Prostate gland (tissue), 2 donors: Measurements from ENCODE around the gene CDH13.

Experiments used
- POLR2A ChIP-seq: fragments of 450-650 bp; IDR thresholded peaks from one replicate; pipeline ENCODE4 v1.6.1; 2016; ENCODE audit warnings: antibody characterized with exemption, mild to moderate bottlenecking
- POLR2AphosphoS5 ChIP-seq: sonication (generic); formaldehyde crosslinking; IDR thresholded peaks from one replicate; pipeline ENCODE4 v1.6.1; 2017; ENCODE audit warnings: antibody characterized with exemption
- TF ChIP-seq, protein P1 (sequence below), 4 experiments: fragments of 200-600 bp in 2 of 4; fragments of 450-650 bp in 2 of 4; sonication (generic) in 2 of 4; IDR thresholded peaks; 1 replicate in 3 of 4; 2 replicates in 1 of 4; pipeline ENCODE4 v1.5.1; 2016 to 2019; ENCODE audit warnings: antibody characterized with exemption in 4 of 4, mild to moderate bottlenecking in 2 of 4, moderate library complexity in 2 of 4

DNA sequence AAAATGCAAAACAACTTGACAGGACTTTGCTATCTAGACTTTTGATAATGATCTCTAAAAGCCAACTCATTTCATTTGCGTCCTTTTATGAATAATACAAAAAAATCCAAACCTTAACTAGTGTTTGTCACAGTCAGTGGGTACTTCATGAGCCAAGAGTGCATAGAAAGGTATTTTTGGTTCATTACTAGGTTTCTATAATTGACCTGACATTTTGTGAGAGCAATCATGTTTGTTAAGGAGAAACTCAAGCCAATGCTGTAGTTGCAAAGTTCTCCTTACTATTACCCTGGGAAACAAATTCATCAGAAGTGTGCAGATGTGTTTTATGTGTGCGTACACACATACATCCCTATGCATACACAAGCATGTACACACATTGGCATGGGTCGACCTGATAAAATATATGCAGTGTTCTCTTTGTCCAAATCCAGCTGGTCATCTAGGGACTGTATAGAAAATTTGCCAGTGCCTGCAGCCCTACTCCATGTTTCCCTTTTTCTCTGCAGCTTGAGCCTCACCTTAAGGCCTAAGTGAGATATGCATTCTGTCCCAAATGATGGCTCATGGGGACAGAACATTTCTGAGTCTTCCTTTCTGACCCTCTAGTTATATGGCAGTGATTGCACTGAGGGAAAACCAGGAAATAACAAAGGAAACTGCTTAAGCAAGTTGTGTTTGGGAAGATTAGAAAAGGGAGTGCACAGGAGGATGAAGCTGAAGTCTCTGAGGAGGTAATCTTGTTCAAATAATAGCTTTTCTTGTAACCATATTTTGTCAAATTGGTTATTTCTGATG lies 128.1 kb downstream of the CDH13 start:
- TF ChIP-seq, protein P1, sequence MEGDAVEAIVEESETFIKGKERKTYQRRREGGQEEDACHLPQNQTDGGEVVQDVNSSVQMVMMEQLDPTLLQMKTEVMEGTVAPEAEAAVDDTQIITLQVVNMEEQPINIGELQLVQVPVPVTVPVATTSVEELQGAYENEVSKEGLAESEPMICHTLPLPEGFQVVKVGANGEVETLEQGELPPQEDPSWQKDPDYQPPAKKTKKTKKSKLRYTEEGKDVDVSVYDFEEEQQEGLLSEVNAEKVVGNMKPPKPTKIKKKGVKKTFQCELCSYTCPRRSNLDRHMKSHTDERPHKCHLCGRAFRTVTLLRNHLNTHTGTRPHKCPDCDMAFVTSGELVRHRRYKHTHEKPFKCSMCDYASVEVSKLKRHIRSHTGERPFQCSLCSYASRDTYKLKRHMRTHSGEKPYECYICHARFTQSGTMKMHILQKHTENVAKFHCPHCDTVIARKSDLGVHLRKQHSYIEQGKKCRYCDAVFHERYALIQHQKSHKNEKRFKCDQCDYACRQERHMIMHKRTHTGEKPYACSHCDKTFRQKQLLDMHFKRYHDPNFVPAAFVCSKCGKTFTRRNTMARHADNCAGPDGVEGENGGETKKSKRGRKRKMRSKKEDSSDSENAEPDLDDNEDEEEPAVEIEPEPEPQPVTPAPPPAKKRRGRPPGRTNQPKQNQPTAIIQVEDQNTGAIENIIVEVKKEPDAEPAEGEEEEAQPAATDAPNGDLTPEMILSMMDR (IDR thresholded peaks at IDR 0.05) = no peak
- TF ChIP-seq POLR2A = no peak
- TF ChIP-seq POLR2AphosphoS5 = no peak
